HG02938 (cell line): ENCODE results near the gene TMEM108.

Source experiments
- ATAC-seq: cut with Tn5 transposase; IDR thresholded peaks from one replicate; pipeline ENCODE4 v1.9.1; 2021; ENCODE audit warnings: mild to moderate bottlenecking, moderate library complexity; ENCODE audit not compliant: unreplicated experiment

The TMEM108 gene

GRCh38 chr3:133053532-133053931, 15.3 kb downstream of the TMEM108 start:
- ATAC-seq: no peak

DNA sequence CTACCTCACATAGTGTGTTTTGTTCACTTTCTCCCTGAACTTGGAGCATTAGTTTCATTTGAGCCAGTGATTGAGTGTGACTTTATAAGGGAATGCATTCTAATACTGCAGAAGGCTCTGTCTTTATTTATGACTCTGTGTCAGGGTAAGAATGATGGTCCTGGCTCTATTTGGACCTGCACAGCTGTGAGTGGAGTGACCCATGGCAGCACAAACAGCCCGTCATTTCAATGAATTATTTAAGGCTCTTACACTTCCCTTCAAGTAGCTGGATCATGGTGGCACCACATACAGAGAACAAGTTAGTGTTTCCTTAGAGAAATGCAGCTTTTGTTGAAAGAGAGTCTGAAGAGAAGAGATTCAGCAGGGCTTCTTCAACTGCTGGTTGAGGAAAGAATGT, 16.4 kb downstream of the TMEM108 start:
- no peak for ATAC-seq

GRCh38 chr3:133055339-133055738, 17.1 kb downstream of the TMEM108 start:
- no peak for ATAC-seq

GRCh38 chr3:133058243-133058642, 20.1 kb downstream of the TMEM108 start:
- ATAC-seq: no peak

DNA sequence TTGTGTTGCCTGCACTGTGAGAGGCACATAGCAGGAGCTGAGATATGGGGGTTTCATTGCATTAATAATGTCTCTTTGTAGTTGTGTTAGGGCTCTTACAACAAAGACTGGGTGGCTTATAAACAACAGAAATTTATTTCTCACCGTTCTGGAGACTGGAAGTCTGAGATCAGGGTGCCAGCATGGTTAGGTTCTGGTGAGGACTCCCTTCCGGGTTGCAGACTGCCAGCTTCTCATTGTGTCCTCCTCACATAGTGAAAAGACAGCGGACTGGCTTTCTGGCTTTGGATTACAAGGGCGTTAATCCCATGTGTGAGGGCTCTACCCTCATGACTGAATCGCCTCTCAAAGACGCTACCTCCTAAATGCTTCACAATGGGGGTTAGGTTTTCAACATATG, 20.6 kb downstream of the TMEM108 start:
- ATAC-seq: no peak

DNA sequence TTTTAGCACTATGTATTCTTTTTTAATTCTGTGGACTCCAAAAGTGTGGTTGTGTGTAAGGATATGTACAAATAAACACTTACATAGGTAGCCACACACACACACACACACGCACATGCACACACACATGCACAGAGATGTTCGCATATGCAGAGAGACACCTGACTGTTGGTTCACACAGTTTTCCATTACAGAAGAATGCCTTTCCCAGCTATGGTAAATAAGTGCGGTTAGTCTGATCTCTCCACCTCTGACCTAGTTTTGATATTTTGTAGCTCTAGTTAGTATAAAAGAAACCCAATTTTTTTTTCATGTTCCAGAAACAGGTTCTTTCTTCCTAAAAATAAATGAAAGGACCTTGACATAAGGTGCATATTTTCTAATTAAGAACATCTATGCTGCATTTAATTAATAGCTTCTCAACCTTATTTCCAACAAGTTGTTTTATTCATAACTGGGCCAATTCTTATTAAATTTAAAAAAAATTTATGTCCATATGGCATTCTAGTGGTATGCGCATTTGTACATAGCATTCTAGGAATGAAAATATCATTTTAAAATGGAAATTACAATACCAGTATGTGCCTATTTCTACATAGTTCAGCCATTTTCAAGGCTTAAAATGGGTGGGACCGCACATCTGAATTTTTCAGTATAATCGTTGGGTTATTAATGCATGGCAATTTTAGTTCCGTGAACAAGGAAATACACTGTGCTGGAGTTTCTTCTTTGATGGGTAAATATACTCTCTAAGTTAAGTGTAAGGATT, 27.2 kb downstream of the TMEM108 start:
- ATAC-seq: no peak

DNA sequence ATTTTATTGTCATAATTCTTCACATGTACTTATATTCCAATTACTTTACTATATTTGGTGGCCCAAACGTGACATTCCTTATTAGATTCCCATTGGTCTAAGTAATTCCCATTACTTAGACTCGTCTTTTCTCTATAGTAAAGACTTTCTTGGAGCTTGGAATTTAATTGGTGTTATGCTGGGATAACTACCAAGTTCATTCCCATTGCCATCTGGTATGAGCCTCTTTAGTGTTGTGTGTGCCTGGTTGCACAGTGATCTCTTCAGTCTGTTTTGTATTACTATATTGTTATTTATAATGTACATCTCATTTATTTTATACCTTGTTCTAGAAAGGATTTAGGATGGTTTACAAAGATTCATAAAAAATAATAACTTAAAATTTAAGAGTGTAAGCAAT, 27.8 kb downstream of the TMEM108 start:
- ATAC-seq: no peak

DNA sequence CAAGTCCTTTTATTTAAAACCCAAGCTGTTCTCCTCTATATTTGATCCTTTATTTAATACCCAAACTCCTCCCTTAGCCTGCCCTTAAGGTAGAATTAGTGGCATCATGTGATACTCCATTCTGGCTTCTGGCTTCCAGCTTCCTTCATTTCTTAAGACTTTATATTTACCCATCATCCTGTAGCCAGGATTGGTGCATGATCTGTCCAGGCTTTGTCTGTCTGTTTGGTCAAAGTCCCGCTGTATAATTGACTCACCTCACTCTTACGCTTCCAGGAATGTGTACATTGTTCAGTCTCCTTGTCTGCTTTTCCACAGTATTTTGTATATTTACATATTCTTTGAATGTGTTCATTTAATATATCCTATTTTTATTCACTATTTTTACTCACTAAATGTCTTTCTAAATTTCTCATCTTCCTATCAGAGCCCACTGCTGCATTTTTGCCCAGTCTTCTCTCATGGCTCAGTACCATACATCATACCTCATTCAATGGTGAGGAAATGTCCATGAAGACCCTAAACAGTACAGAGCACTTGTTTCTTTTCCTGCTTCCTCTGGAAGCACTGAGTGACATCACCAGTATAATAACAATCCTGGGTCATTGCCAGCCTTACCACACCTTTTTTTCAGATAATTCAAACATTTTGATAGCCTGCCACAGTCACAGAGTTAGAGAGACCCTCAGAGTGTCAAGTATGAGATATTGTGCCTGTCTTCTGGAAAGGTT, 31.5 kb downstream of the TMEM108 start:
- ATAC-seq: no peak

- ATAC-seq: no peak
Observed at GRCh38 chr3:133074977-133075376, 36.8 kb downstream of the TMEM108 start.

DNA sequence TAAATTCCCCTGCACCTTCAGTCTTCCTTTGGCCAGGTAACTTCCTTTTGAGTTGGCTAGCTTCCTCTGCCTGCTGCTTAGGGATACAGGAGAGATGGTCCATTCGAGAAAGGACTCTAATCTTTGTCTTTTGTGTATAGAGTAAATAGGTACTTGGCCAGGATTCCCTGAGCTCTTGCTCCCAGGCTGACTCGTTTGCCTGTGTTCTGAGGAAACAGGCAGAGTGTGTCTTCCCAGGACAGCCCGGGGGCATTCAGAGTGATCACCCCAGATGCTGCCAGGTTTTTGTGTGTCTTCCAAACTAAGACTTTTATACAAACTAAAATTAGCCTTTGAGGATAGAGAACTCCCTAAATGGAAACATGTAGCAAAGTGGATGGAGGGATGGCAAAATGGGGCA, 39.5 kb downstream of the TMEM108 start:
- no peak for ATAC-seq

GRCh38 chr3:133079621-133080020, 41.4 kb downstream of the TMEM108 start:
- ATAC-seq: no peak

DNA sequence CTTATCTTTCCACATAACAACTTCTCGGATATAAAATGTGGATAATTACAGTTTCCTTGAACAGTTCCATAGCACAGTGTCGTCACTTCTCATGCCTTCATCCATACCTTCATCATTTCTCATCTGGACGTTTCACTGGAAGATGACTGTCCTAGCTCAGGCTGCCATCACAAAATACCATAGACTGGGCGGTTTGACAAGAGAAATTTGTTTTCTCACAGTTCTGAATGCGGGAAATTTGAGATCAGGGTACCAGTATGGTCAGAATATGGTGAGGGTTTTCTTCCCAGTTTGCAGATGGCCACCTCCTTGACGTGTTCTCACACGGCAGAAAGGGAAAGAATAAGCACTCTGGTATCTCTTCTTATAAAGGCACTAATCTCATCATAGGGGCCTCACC, 42.8 kb downstream of the TMEM108 start:
- no peak for ATAC-seq

DNA sequence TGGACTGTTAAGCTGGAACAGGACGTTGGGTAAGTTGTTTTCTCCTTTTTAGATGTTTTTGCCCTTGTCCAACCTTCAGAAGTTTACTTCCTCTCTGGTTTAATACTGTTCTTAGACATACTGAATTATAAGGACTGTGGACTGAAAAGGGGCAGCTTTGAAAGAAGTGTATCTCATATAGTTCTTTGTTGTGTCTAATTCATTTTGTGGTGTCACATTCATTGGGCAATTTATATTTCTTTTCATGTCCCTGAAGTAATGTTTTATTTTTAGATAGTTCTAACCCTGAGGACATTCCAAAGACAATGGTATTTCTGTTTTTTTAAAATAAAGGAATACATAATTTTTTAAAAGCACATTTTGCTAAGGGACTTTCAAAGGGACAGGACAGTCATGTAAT, 45.2 kb downstream of the TMEM108 start:
- no peak for ATAC-seq

- no peak for ATAC-seq
Observed at GRCh38 chr3:133089906-133090485, 51.8 kb downstream of the TMEM108 start.

DNA sequence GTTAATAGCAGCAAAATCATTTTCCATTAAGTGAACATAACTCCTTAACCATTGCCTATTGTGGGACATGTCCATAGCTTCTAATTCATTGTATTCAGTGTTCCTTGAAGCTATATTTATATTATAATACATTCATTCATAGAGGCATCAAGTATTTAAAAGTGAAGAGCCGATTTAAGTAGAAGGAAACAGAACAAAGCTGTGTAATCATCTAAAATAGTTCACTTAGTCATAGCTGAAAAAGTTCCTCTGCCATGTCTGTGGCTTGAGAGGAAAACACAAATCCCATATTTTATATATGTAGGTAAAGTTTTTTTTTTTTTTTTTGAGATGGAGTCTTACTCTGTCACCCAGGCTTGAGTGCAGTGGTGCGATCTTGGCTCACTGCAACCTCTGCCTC, 54.5 kb downstream of the TMEM108 start:
- no peak for ATAC-seq

DNA sequence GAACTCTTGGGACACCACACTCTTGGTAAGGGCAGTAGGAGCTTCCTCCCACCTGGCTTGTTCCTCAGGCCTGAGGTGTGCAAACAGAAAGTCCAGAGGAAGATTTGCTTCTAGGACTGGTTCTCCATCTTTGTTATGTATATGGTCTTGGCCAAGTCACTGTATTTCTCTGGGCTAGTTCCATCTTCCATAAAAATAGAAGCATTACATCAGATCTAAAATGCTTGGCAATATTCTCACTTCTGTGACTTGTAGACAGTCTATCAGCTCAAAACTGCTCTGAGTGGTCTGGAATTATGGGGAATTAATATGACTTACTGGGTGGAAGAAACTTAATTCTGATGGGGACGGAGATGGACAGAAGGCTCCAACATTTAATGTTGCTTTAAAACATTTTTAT, 55.2 kb downstream of the TMEM108 start:
- no peak for ATAC-seq

- ATAC-seq: no peak
Observed at GRCh38 chr3:133096900-133097613, 58.9 kb downstream of the TMEM108 start.

DNA sequence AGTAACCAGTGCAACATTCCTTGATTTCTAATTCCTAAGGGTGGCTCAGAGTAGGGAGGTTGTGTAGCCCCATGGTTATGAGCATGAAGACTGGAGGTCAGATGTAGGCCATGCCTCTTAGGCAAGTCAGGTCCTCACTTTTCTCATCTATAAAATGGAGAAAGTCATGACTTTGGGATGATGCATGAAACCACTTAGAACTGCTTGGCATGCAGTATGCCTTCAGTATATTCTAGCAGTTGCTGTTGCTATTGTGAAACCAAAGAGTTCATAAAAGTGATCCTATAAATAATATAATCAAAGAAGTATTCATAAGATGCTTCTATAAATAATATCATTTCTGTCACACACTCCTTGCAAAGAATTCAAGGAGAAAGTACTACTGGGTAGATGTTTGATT, 65.5 kb downstream of the TMEM108 start:
- ATAC-seq: no peak

DNA sequence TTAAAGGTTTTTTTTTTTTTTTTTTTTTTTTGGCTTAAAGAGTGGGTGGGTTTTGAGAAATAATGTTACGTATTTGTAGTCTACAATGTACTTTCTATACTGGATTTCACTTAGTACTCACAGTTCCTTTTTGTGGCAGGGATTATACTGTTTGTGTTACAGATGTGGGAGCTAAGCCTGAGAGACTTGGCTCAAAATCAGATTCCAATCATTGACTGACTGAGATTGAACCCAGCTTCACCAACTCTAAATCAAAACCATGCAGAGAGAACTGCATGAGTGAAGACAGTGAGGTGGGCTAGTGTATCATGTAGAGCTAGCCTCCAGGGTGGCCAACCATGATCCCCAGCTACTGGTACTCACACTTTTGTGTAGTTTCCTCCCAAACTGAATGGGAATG, 68.0 kb downstream of the TMEM108 start:
- ATAC-seq: no peak

DNA sequence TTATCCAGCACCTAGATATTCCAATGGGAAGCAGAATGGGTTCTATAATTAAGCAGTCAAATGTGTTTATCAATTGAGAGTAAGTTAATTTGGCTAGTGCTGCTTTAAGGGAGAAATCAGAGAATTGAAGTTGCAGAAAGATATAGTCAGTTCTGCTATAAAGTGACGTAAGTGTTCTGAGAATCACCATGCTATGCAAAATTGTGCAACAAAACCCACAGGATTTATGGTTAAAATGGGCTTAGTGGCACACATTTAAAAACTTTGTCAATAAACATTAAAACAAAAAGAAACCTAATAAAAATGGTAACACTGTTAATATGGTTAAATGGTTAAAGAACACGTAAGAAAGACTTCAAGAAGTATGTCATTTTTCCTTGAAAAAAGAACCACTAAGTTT, 74.5 kb downstream of the TMEM108 start:
- ATAC-seq: no peak

- ATAC-seq: no peak
Observed at GRCh38 chr3:133113526-133113925, 75.3 kb downstream of the TMEM108 start.
